ENCODE data around the gene GGT5. TPM values are rescaled to one million over a fixed set of nuclear protein-coding genes. Genes with fewer than 3 reads are reported as not detected.
"Not testable (repeated sequence)": the region's sequence is repeated elsewhere in the genome, so short reads cannot be mapped to it uniquely, and the experiment has no call there.

GGT5 gene
- total and polyA plus RNA-seq, 3 experiments from 2014 or later: not detected

- Histone ChIP-seq H3K4me1 (ENCODE audit: insufficient read depth, low read length) (peaks cover 15% of the 10 kb centered on the region), H3K9me3 (ENCODE audit: low read length) (no peaks in the 10 kb centered on the region), H3K27ac (ENCODE audit: low read depth, low read length) (peak overlapping the region; percentile 80), H3K4me3 (ENCODE audit: low read length) (peak overlapping the region; percentile 85), H3K27me3 (ENCODE audit: insufficient read depth, low read length, poor library complexity, severe bottlenecking) (no peaks in the 10 kb centered on the region), H3K36me3 (ENCODE audit: insufficient read depth, low read length) (no peaks in the 10 kb centered on the region)
- peaks cover 0 to 1% of the 10 kb centered on the region in 2 donors for H3K27me3 Mint-ChIP-seq
- H3K4me3 Mint-ChIP-seq: peak overlapping the region; percentile 83 to 95 (median 89)
- H3K4me1 Mint-ChIP-seq: peaks cover 32 to 47% (median 41%) of the 10 kb centered on the region in 3 donors
- CTCF ChIA-PET: interaction anchor here (1.6 kb wide), 1 partner anchor 138 kb away, joined by 4 read pairs; no protein-coding TSS in a partner anchor
- DNase-seq: no peak
- POLR2A ChIA-PET: interaction anchor here (0.7 kb wide), 2 partner anchors 115 to 117 kb away, joined by 3 read pairs; no protein-coding TSS in a partner anchor
- peaks cover 0 to 7% (median 2%) of the 10 kb centered on the region in 3 donors for H3K36me3 Mint-ChIP-seq
- no peaks in the 10 kb centered on the region for H3K9me3 Mint-ChIP-seq
- peak overlapping the region; percentile 6 to 80 (median 52) for H3K27ac Mint-ChIP-seq
Observed at GRCh38 chr22:24271386-24271854, 26.5 kb upstream of the GGT5 start.

GRCh38 chr22:24270556-24271385, 25.9 kb upstream of the GGT5 start, which contains the start of gene SPECC1L:
Gene SPECC1L (plus strand): TSS chr22:24270831. CDS start chr22:24302232, 31,401 bp downstream.
- CTCF ChIA-PET: interaction anchor here (1.6 kb wide), 1 partner anchor 137 kb away, joined by 4 read pairs; no protein-coding TSS in a partner anchor
- H3K4me3 ChIP-seq (ENCODE audit: low read length): peak within 1 kb of the TSS; percentile 85
- no peaks in the 10 kb centered on the region for H3K9me3 ChIP-seq (ENCODE audit: low read length)
- Mint-ChIP-seq H3K27ac (peak within 1 kb of the TSS; percentile 64 to 97 (median 84)), H3K9me3 (no peaks in the 10 kb centered on the region), H3K27me3 (peaks cover 0 to 1% of the 10 kb centered on the region in 2 donors), H3K4me3 (peak within 1 kb of the TSS; percentile 85 to 95 (median 89)), H3K36me3 (peaks cover 0 to 4% (median 2%) of the 10 kb centered on the region in 3 donors), H3K4me1 (peaks cover 30 to 42% (median 40%) of the 10 kb centered on the region in 3 donors)
- peak; percentile 88 to 92 (median 89) for DNase-seq
- no peaks in the 10 kb centered on the region for H3K36me3 ChIP-seq (ENCODE audit: insufficient read depth, low read length)
- POLR2A ChIA-PET: interaction anchor here (0.7 kb wide), 2 partner anchors 114 to 117 kb away, joined by 3 read pairs; no protein-coding TSS in a partner anchor
- no peaks in the 10 kb centered on the region for H3K27me3 ChIP-seq (ENCODE audit: insufficient read depth, low read length, poor library complexity, severe bottlenecking)
- peak within 1 kb of the TSS; percentile 80 for H3K27ac ChIP-seq (ENCODE audit: low read depth, low read length)
- peaks cover 15% of the 10 kb centered on the region for H3K4me1 ChIP-seq (ENCODE audit: insufficient read depth, low read length)

GRCh38 chr22:24266495-24266894, 21.6 kb upstream of the GGT5 start:
- H3K27me3 Mint-ChIP-seq; H3K4me3 ChIP-seq (ENCODE audit: low read length); POLR2A ChIA-PET; H3K36me3 ChIP-seq (ENCODE audit: insufficient read depth, low read length); CTCF ChIA-PET; DNase-seq; H3K36me3 Mint-ChIP-seq; H3K4me1 ChIP-seq (ENCODE audit: insufficient read depth, low read length); H3K27me3 ChIP-seq (ENCODE audit: insufficient read depth, low read length, poor library complexity, severe bottlenecking); H3K4me1 Mint-ChIP-seq; H3K9me3 Mint-ChIP-seq; H3K27ac Mint-ChIP-seq; H3K27ac ChIP-seq (ENCODE audit: low read depth, low read length); H3K9me3 ChIP-seq (ENCODE audit: low read length): not testable (repeated sequence)
- peak overlapping the region in 1 of 7 donors; percentile 23 for H3K4me3 Mint-ChIP-seq

GRCh38 chr22:24265734-24266133, 20.9 kb upstream of the GGT5 start:
- CTCF ChIA-PET: no interaction called here
- Mint-ChIP-seq H3K4me1 (peaks cover 1 to 6% (median 4%) of the 10 kb centered on the region in 3 donors), H3K4me3 (no peak overlapping the region), H3K36me3 (peaks cover 0 to 1% (median 0%) of the 10 kb centered on the region in 3 donors), H3K27me3 (peaks cover 0 to 1% of the 10 kb centered on the region in 2 donors), H3K9me3 (no peaks in the 10 kb centered on the region), H3K27ac (no peak overlapping the region)
- H3K36me3 ChIP-seq (ENCODE audit: insufficient read depth, low read length): no peaks in the 10 kb centered on the region
- H3K4me3 ChIP-seq (ENCODE audit: low read length): no peak overlapping the region
- no peaks in the 10 kb centered on the region for H3K27me3 ChIP-seq (ENCODE audit: insufficient read depth, low read length, poor library complexity, severe bottlenecking)
- POLR2A ChIA-PET: interaction anchor here (0.6 kb wide), 1 partner anchor 253 kb away, joined by 4 read pairs; no protein-coding TSS in a partner anchor
- no peak overlapping the region for H3K27ac ChIP-seq (ENCODE audit: low read depth, low read length)
- H3K4me1 ChIP-seq (ENCODE audit: insufficient read depth, low read length): no peaks in the 10 kb centered on the region
- no peak for DNase-seq
- no peaks in the 10 kb centered on the region for H3K9me3 ChIP-seq (ENCODE audit: low read length)

- H3K9me3 Mint-ChIP-seq; H3K4me3 ChIP-seq (ENCODE audit: low read length); H3K27ac Mint-ChIP-seq; H3K4me3 Mint-ChIP-seq; H3K36me3 ChIP-seq (ENCODE audit: insufficient read depth, low read length); H3K27ac ChIP-seq (ENCODE audit: low read depth, low read length); H3K27me3 Mint-ChIP-seq; H3K36me3 Mint-ChIP-seq; H3K9me3 ChIP-seq (ENCODE audit: low read length); POLR2A ChIA-PET; H3K4me1 Mint-ChIP-seq; DNase-seq; H3K27me3 ChIP-seq (ENCODE audit: insufficient read depth, low read length, poor library complexity, severe bottlenecking); H3K4me1 ChIP-seq (ENCODE audit: insufficient read depth, low read length); CTCF ChIA-PET: not testable (repeated sequence)
Observed at GRCh38 chr22:24264329-24264896, 19.5 kb upstream of the GGT5 start.

GRCh38 chr22:24263479-24263878, 18.6 kb upstream of the GGT5 start:
- H3K36me3 Mint-ChIP-seq; H3K4me1 Mint-ChIP-seq; H3K9me3 ChIP-seq (ENCODE audit: low read length); DNase-seq; H3K9me3 Mint-ChIP-seq; POLR2A ChIA-PET; H3K27me3 ChIP-seq (ENCODE audit: insufficient read depth, low read length, poor library complexity, severe bottlenecking); H3K27me3 Mint-ChIP-seq; H3K4me1 ChIP-seq (ENCODE audit: insufficient read depth, low read length); H3K4me3 Mint-ChIP-seq; H3K4me3 ChIP-seq (ENCODE audit: low read length); CTCF ChIA-PET; H3K27ac ChIP-seq (ENCODE audit: low read depth, low read length); H3K27ac Mint-ChIP-seq; H3K36me3 ChIP-seq (ENCODE audit: insufficient read depth, low read length): not testable (repeated sequence)

- H3K36me3 Mint-ChIP-seq; H3K27me3 Mint-ChIP-seq; DNase-seq; H3K9me3 Mint-ChIP-seq; H3K4me3 Mint-ChIP-seq; H3K4me3 ChIP-seq (ENCODE audit: low read length); POLR2A ChIA-PET; H3K4me1 ChIP-seq (ENCODE audit: insufficient read depth, low read length); H3K27me3 ChIP-seq (ENCODE audit: insufficient read depth, low read length, poor library complexity, severe bottlenecking); H3K36me3 ChIP-seq (ENCODE audit: insufficient read depth, low read length); H3K27ac Mint-ChIP-seq; H3K27ac ChIP-seq (ENCODE audit: low read depth, low read length); H3K4me1 Mint-ChIP-seq; H3K9me3 ChIP-seq (ENCODE audit: low read length): not testable (repeated sequence)
- CTCF ChIA-PET: interaction anchor here (0.6 kb wide), 1 partner anchor 437 kb away, joined by 3 read pairs; no protein-coding TSS in a partner anchor
Observed at GRCh38 chr22:24262185-24262749, 17.4 kb upstream of the GGT5 start.

- H3K27ac Mint-ChIP-seq; CTCF ChIA-PET; H3K36me3 Mint-ChIP-seq; POLR2A ChIA-PET; H3K4me3 ChIP-seq (ENCODE audit: low read length); H3K4me1 Mint-ChIP-seq; H3K4me3 Mint-ChIP-seq; H3K27ac ChIP-seq (ENCODE audit: low read depth, low read length); H3K27me3 ChIP-seq (ENCODE audit: insufficient read depth, low read length, poor library complexity, severe bottlenecking); H3K4me1 ChIP-seq (ENCODE audit: insufficient read depth, low read length); H3K36me3 ChIP-seq (ENCODE audit: insufficient read depth, low read length); H3K27me3 Mint-ChIP-seq; H3K9me3 Mint-ChIP-seq; H3K9me3 ChIP-seq (ENCODE audit: low read length): not testable (repeated sequence)
- peak; percentile 53 to 77 (median 54) for DNase-seq
Observed at GRCh38 chr22:24259459-24259858, 14.6 kb upstream of the GGT5 start.

Measured in CD8-positive, alpha-beta memory T cell (primary cell).